Effector CD4-positive, alpha-beta T cell (primary cell): ENCODE results near the gene CDRT15L2. TPM values are rescaled to one million over a fixed set of nuclear protein-coding genes. Genes with fewer than 3 reads are reported as not detected.
"Not testable (repeated sequence)": the region's sequence is repeated elsewhere in the genome, so short reads cannot be mapped to it uniquely, and the experiment has no call there.

Experiments
- DNase-seq: peaks from one replicate; pipeline ENCODE4 v3.0.0-alpha.2; 2020
- total RNA-seq: gene quantifications from one replicate; lab custom pipeline; 2026; lab: John Stamatoyannopoulos, UW

CDRT15L2 gene
- not detected for total RNA-seq

DNA sequence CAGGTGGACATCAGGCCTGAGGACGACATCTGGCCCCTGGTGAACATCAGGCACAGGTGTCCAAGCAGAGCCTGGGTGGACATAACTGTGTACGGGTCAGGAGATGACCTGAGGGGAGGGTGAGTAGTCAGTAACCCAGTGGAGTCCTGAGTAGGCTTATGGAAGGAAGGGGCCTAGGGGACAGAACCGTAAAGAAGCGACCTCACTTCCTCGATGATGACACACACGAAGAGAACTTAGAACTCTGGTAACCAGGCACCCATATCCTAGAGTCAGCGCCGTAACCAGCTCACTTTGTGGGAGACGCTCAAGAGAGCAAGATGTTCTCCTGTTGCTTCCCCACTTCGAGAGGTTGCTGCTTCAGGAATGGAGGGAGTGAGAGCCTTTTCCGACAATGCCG is at the start of gene CDRT15L2:
Gene CDRT15L2 (plus strand): TSS at position 301 of the 400 bp plus-strand sequence. CDS start 20 bp downstream, at position 321.
- DNase-seq, result not testable (repeated sequence)

DNA sequence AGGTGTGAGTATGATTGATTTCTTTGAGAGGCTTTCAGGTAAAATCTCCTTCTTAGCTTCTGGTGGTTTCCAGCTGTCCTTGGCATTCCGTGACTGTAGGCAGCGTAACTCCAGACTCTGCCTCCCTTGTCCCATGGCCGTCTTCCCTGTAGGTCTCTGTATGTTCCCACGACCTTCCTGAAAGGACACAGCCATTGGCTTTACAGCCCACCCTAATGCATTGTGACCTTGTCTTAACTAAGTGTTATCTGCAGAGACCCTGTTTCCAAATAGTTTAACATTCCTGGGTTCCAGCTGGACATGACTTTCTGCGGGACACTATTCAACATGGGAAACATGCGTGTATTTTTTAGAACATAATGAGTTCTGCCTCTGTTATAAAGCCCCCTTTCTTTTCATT is 49.4 kb upstream of the CDRT15L2 start:
- not testable (repeated sequence) for DNase-seq

DNA sequence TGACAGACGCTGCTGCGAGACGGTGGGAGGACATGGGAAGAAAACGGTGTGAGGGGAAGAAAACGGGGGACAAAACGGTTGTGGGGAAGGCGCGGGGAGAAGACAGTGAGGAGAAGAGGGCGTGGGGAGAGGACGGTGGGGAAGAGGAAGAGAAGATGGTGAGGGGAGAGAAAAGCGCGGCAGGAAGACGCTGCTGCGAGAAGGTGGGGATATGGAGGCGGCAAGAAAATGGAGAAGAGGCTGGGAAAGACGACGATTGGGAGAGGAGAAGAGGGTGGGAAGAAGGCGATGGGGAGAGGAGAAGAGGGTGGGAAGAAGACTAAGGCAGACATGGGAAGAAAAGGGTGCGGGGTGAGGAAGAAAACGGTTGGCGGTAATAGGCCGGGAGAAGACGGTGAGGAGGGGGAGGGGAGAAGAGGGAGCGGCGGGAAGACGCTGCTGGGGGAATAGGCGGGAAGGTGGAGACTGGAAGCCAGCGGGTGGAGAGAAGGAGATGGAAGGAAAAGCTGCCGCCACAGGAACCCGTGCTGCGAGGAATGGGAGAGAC is 46.9 kb upstream of the CDRT15L2 start:
- DNase-seq, result not testable (repeated sequence)

DNA sequence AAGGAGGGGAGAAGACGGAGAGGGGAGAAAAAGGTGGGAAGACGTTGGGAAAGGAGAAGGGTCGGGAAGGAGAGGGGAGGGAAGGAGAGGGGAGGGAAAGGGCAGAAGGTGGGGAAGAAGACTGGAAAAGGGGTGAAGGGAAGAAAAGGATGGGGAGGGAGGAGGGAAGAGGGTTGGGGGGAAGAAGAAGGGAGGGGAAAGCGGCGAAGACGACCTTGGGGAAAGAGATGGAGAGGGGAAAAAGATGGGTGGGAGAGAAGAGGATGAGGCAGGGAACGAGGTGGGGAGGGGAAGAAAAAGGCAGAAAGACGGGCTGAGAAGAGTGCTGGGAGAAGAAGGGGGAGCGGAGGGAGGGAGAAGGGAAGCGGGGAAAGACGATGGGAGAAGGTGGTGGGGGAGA is 46.3 kb upstream of the CDRT15L2 start:
- DNase-seq, result not testable (repeated sequence)

DNA sequence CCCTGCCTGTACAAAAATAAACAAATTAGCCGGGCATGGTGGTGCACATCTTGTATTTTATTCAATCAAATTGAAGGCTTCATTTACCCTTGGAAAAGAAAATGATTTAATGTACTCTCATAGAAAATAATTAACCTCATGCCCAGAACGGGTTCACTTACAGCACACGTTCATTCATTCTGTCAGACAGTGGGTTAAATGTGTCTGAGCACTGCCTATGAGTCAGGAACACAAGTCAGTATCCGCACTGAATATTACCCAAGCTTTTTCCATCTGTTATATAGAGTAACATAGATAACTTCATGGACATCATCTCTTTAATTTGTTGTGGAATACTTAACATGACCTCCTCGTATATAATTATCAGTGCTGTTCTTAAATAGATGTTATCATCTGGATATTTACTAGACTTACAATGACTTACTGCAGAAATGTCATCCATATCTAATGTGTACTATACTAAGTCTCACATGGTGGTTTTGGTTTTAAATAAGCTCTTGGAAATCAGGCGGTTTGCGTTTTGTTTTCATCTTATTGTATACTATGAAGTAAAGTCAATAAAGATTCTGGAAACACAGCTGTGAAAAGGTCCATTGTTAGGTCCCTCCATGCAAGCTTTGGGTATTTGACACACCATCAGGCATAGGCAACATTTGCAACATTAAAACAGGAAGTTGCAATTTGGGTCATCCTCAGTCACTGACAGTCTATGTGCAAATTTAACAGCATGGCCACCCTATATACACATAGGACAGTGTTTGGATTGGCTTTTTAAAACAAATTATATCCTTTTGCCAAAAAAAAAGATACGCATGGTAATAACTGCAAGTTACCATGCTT is 44.6 kb upstream of the CDRT15L2 start:
- DNase-seq, result not testable (repeated sequence)

DNA sequence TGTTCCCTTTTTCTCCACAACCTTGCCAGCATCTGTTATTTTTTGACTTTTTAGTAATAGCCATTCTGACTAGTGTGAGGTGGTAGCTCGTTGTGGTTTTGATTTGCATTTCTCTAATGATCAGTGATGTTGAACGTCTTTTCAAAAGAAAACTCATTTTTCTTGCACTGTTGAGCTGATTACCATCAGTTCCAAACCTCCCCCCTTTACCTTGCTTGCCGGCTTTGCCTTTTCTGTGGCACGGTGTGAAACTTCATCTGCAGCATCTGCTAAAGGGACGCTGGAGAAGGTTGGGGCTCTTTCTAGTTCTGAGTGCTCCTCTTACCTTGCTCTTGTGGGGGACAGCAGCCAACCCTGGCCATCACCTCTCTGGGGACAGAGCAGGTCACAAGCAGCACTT is 39.1 kb upstream of the CDRT15L2 start:
- DNase-seq, result not testable (repeated sequence)

DNA sequence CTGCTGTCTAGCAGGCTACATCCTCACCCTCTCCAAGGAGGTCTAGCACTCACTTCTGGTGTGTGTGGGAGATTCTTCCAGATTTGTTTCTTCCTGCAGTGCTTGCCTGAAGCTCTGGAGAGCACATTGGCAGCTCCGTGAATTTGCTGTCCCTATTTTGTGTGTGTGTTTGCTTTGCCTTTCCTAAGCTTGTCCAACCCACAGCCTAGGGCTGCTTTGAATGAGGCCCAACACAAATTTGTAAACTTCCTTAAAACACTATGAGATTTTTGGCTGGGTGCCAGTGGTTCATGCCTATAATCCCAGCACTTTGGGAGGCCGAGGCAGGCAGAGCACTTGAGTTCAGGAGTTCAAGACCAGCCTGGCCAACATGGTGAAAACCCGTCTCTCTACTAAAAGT is 38.7 kb upstream of the CDRT15L2 start:
- not testable (repeated sequence) for DNase-seq

DNA sequence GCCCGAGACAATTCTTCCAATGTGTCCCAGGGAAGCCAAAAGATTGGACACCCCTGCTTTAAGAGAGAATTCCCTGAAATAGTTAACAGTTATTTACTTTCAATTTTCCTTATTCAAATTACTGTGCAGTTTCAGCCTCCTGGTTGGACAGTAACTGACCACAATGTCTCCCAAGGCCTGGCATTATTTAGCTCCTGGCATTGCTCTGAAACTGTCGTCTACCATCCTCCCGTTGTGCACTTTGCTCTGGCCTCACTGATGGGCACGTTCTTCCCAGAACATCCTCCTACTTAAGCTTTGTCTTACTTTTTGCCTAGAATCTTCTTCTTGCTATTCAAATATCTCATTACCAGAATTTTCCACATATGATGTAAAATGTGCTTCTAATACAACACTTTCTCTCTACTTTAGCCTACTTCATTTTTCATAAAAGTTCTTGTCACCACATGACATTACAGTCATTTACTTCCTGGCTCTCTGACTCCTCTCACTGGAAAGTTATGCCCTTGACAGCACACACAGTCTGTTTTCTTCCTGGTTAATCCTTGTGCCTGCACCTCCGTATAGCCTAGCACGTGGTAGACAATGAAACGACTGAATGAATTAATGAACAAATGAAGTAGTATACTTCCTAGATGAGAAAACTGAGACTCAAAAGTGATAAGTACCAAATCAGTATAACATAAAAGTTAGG is 37.5 kb upstream of the CDRT15L2 start:
- not testable (repeated sequence) for DNase-seq

DNA sequence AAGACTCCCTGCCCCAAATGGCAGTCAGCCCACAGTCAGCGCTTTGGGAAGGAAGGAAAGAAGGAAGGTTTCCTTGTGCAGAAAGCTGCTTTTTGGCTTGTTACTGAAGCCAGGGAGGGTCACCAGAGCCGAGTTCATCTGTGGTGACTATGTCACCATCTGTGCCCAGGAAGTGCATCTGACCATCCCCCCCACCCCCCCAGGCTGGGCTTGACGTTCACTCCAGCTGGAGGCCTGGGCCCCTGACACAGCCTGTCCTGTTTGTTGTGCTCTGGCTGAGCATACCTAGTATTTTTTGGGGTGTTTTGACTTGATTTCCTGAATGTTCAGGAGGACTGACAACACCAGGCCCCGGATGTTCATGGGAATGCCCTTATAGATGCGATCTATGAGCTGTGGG is 31.6 kb upstream of the CDRT15L2 start:
- DNase-seq, result not testable (repeated sequence)

DNA sequence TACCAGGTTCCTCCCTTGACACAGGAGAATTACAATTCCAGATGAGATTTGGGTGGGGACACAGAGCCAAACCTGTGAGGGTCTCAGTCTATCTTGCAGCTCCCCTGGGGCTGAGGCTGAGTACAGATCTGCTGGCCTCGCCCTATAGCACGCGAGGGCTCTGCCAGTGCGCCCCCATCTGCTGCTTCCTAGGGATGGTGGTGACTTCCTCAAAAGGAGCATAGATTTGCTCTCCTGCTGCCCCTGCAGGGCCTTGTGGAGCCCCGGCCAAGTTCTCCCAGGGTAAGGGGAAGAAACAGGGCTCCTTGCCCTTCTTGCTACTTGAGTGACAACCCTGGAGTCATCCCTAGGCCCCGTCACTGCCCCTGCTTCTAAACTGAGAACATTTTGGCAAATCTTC is 26.6 kb upstream of the CDRT15L2 start:
- not testable (repeated sequence) for DNase-seq

DNA sequence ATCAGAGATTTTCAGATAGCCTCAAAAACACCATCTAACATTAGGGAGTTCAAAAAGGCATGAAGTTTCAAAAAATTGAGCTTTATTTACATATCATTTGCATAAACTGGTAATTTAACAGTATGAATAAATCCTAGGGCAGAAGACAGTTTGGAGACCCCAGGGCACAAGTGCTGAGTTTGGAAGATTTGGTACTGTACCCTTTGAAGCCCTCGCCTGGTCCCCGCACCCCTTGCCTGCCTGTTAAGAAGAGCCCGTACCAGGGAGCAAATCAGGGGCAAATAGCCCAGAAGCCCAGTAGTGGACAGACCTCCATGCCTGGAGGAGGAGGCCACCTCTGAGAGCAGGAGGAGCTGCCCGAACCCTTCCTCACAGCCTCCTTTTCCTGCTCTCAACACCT is 24.8 kb upstream of the CDRT15L2 start:
- DNase-seq, result not testable (repeated sequence)

DNA sequence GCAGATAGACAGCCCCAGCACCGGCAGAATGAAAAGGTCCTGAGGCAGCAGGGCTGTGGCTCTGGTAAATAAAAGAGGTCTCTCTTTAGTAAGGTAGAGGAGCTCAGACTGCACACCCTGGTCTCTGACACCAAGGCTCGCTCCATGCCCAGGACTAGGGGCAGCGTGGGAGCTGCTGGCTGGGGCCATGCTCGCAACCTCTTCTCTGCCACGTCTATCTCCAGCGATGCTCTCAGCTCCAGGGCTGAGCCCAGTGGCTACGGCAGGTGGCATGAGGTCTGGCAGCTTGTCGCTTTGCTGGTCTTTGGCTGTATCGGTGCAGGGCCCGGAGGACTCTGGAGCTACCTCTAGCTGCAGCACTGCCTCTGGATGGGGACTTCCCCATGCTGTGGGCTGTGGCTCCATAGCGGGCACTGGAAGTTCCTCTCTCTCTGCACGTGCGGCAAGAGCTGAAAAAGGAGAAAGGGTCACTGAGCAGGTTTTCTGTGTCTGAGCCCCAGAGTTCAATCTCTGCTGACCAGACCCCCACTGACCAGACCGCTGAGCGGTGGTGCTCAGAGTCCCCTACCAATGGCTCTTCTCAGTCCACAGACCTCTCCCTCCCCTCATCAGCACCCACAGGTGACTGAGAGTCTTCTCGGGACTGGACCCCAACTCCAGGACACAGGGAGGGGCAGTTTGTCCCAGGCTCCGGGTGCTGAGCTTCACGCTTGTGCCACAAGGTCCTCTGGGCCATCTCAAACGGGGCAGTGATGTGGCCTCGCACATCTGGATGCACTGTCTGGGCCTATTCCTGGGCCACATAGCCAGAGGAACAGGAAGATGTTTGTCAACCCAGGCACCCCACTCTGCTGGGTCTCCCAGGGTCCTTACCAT is 24.2 kb upstream of the CDRT15L2 start:
- not testable (repeated sequence) for DNase-seq

DNA sequence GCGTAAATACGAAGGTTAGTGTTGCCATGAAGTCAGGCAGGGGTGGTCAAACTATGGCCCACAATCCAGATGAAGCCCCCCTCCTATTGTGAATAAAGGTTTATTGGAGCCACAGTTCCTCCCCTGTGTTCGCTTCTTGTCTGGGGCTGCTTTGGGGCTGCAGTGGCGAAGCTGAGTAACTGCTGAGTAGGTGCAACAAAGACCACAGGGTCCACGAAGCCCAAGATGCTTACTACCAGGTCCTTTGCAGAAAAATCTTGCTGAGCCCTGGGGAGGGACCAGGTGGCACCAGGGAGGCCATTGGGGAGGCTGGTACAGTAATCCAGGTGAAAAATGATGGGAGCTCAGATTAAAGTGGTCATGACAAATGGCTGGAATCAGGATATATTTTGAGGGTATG is 21.4 kb upstream of the CDRT15L2 start:
- not testable (repeated sequence) for DNase-seq

DNA sequence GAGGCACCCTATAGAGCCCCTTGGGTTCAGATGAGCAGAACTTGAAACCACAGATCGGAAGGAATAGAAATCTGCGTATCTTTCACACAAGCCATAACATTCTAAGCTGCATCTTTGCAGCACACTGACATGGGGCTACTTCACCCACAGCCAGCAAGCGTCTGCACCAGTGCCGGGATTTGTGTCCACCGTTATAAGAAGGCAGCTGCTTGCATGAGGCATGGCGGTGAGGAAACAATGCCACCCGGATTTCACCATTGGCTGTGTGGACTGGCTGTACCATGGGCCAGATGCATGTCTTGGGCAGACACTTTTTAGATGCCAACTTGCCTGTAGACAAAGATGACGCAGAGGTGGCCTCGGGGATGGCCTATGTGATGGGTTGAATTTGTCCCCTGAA is 20.5 kb upstream of the CDRT15L2 start:
- DNase-seq, result not testable (repeated sequence)

DNA sequence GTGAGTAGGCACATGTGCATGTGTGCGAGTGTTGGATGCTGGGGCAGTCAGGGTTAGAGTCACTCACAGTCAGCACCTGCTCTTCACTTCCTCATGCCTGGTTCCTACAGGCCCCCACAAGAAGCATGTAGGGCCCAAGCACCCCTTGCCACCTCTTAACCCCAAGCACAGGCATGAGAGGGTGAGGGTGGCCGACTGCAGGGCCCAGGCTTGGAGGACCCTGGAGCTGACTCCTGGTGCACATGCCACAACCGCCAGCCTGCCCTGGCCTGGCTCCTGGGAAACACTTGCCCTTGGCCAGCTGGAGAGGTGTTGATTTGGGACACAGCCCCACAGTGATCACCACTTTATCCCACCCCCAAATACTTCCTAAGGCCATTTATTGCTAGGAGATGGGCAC is 16.9 kb upstream of the CDRT15L2 start:
- no peak for DNase-seq

DNA sequence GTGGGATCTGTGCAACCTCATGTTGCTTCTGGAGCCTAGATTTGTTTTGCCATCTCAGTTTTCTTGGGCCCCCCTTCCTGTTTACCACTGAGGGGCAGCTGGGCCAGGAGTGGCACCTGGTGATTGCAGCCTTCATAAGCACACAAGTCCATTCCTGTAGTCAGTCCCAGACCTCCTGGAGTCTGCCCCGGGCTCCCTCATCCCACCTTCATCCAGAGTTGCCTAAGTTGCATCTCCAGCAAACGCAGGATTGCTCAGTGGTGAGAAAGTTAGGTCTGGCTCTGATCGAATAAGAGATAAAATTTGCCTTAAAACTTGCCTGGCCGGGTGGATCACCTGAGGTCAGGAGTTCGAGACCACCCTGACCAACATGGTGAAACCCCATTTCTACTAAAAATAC is 14.3 kb upstream of the CDRT15L2 start:
- not testable (repeated sequence) for DNase-seq

DNA sequence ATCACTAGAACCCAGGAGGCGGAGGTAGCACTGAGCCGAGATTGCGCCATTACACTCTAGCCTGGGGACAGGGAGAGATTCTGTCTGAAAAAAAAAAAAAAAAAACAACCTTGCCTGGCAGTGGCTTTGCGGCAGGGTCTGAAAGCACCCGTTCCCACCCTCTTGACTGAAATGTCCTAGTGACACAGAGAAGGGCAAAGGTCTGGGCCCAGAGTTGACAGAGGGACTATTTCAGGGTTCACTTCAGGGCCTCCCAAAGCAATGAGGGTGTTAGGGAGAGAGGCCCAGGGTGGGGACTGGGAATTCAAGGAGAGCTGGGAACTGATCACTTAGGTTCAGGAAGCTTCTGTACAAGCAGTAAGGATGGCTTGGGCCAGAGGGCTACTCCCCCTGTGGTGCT is 13.8 kb upstream of the CDRT15L2 start:
- no peak for DNase-seq

DNA sequence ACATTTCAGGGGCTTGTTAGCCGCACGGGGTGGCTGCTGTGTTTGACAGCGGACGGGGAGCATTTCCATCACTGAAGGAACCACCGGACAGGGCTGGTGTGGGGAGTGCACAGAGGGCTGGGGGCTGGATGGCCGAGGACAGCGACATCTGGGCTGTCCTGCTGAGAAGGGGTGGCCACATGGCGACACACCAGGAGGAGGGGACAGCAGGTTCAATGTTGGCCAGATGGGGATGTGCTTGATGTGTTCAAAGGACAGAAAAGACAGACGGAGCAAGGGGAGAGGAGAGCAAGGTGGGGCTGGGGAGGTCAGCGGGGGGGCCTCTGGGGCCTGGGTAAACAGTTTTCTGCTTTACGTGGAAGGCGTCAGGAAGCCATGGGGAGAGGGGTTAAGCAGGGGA is 12.8 kb upstream of the CDRT15L2 start:
- not testable (repeated sequence) for DNase-seq

DNA sequence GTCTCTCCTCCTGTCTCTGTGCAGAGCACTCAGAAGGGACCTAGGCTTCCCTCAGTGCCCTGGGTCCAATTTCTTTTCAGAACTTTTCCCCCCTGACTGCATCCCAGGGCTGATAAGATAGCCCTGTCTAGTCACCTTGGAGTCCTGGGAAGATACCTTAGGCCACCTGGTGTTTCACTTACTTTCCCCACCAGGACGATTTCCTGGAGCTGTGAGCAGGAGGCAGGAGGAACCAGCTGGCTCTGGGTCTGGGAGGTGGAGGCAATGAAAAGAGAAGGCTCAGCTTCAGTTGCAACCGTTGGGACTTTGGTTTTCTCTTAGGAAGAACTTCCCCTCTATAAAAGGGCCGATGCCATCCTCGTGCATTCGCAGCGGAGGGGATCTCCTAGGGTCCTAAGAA is 12.1 kb upstream of the CDRT15L2 start:
- not testable (repeated sequence) for DNase-seq

DNA sequence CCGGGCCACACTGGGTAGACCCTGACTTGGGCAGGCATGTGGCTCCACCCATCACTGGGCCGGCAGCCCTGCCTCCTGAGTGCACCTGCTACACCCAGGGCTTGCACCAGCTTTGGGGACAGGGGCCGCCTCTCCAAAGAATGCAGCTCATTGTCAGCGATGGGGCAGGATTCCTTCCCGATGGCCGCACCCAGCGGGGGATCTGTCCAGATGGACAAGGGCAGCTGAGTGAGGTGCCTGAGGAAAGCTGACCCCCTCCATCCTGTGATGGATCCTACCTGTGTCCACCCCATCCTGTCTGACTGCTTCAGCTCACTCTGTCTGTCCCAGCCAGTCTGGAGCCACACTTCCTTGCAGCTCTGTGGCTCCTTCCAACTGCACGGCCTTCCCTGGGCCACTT is 10.9 kb upstream of the CDRT15L2 start:
- not testable (repeated sequence) for DNase-seq

DNA sequence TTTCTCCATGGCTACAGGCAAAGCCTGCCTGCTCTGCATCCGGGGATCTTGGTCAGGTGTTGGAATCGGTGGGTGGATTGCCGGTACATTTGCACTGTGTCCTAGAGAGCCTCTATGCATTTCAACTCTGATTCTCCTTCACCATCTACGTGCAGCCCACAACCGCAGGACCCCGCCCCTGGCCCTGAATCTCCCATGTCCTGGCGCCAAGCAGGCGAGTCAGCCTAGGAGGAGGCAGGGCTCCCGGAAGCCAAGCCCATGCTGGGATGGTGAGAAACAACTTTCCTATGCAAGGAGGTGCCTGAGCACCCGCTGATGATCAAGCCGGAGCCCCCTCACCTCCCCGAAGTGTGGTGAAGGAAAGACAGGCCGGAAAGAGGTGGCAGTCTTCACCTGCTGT is 7.9 kb upstream of the CDRT15L2 start:
- DNase-seq, result not testable (repeated sequence)

DNA sequence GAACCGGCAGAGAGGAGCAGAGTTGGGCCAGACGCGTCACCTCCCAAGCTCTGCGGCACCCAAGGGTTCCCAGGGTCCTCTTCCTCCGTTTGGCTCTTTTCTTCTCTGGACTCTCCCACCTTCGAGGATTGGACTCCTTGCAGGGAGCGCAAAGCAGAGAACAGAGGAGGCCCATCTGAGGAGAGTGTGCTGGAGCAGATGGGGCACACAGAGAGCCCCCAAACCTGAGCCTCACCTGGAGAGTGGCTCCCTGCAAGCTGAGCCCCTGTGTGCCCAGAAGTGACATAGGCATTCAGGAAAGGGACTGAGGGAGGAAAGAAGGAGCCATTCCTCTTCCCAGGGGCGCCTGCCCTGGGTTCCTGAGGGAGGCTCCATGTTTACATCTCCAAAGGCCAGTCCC is 6.3 kb upstream of the CDRT15L2 start:
- not testable (repeated sequence) for DNase-seq

DNA sequence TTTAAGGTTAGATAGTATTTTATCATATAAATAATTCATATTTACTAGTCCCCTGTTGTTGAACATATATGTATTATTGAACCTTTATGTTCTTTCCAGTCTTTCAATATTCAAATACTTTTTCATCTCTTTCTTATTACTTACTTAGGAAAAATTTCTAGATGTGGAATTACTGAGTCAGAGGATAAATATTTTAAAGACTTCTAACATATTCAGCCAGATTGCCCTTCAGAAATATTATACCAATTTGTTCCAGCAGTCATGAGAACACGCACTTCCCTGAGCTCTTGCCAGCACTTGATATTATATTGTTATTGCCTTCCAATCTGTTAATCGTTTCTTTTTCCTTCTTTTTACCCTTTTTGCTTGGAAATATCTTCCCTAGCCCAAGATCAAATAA is 4.5 kb upstream of the CDRT15L2 start:
- not testable (repeated sequence) for DNase-seq
